ENCODE data around the gene KRTAP4-16. TPM values are rescaled to one million over a fixed set of nuclear protein-coding genes. Genes with fewer than 3 reads are reported as not detected.
"Not testable (repeated sequence)": the region's sequence is repeated elsewhere in the genome, so short reads cannot be mapped to it uniquely, and the experiment has no call there.

The KRTAP4-16 gene
- total and polyA plus RNA-seq, 7 donors = not detected

GRCh38 chr17:41127371-41127770 lies 25.4 kb upstream of the KRTAP4-16 start:
- H3K4me1 ChIP-seq = no peaks in the 10 kb centered on the region
- H3K36me3 ChIP-seq (ENCODE audit: insufficient read depth in 1 of 2, low read depth in 1 of 2) = no peaks in the 10 kb centered on the region
- intact Hi-C loops (cut with DNase I) = no loop called here
- H3K27ac ChIP-seq = no peak overlapping the region
- peaks cover 7% of the 10 kb centered on the region for H3K9me3 ChIP-seq
- peaks cover 0 to 6% (median 2%) of the 10 kb centered on the region in 3 donors for H3K27me3 ChIP-seq (ENCODE audit: insufficient read depth in 3 of 3, low read length in 2 of 3)
- TF ChIP-seq CTCF (IDR thresholded peaks at IDR 0.05) = no peak
- ATAC-seq (no peak), DNase-seq (no peak)
- 79 to 83% (median 83%) methylated on average over 1 of the region's 1 CpG for WGBS, 3 donors
- no peak overlapping the region for H3K4me3 ChIP-seq

- no peak overlapping the region for H3K4me3 ChIP-seq
- no peak for ATAC-seq
- WGBS, 3 donors = 85 to 93% (median 88%) methylated on average over 3 of the region's 3 CpGs
- no peak for TF ChIP-seq CTCF (IDR thresholded peaks at IDR 0.05)
- H3K9me3 ChIP-seq = peaks cover 7% of the 10 kb centered on the region
- H3K36me3 ChIP-seq (ENCODE audit: insufficient read depth in 1 of 2, low read depth in 1 of 2) = no peaks in the 10 kb centered on the region
- H3K27ac ChIP-seq = no peak overlapping the region
- no peaks in the 10 kb centered on the region for H3K4me1 ChIP-seq
- H3K27me3 ChIP-seq (ENCODE audit: insufficient read depth in 3 of 3, low read length in 2 of 3) = peaks cover 0 to 6% (median 2%) of the 10 kb centered on the region in 3 donors
- no peak for DNase-seq
- intact Hi-C loops (cut with DNase I) = no loop called here
Measured at GRCh38 chr17:41126412-41126811, 24.4 kb upstream of the KRTAP4-16 start.

- no peak for TF ChIP-seq CTCF (IDR thresholded peaks at IDR 0.05)
Measured at GRCh38 chr17:41125064-41125463, 23.1 kb upstream of the KRTAP4-16 start.

GRCh38 chr17:41123991-41124371 lies 22.0 kb upstream of the KRTAP4-16 start, which contains the start of gene KRTAP4-12:
Gene KRTAP4-12 (minus strand): TSS chr17:41124182. CDS start chr17:41124122, 60 bp downstream.
- H3K36me3 ChIP-seq (ENCODE audit: insufficient read depth in 1 of 2, low read depth in 1 of 2); H3K4me1 ChIP-seq; H3K4me3 ChIP-seq; ATAC-seq; DNase-seq; H3K27ac ChIP-seq; H3K9me3 ChIP-seq; H3K27me3 ChIP-seq (ENCODE audit: insufficient read depth in 3 of 3, low read length in 2 of 3); intact Hi-C loops (cut with DNase I): not testable (repeated sequence)
- WGBS, 3 donors = 62 to 76% (median 71%) methylated on average over 3 of the region's 3 CpGs

More at GRCh38 chr17:41125064-41125463, 23.1 kb upstream of the KRTAP4-16 start:
- H3K9me3 ChIP-seq = peaks cover 7% of the 10 kb centered on the region
- intact Hi-C loops (cut with DNase I) = no loop called here
- H3K27me3 ChIP-seq (ENCODE audit: insufficient read depth in 3 of 3, low read length in 2 of 3) = peaks cover 0 to 6% (median 0%) of the 10 kb centered on the region in 3 donors
- no peak overlapping the region for H3K27ac ChIP-seq
- ATAC-seq (no peak), DNase-seq (no peak)
- no peaks in the 10 kb centered on the region for H3K36me3 ChIP-seq (ENCODE audit: insufficient read depth in 1 of 2, low read depth in 1 of 2)
- H3K4me3 ChIP-seq = no peak overlapping the region
- no peaks in the 10 kb centered on the region for H3K4me1 ChIP-seq
- WGBS, 3 donors = 69 to 96% (median 94%) methylated on average over 2 of the region's 2 CpGs

- ATAC-seq; H3K36me3 ChIP-seq (ENCODE audit: insufficient read depth in 1 of 2, low read depth in 1 of 2); H3K27ac ChIP-seq; H3K4me3 ChIP-seq; intact Hi-C loops (cut with DNase I); H3K4me1 ChIP-seq; H3K9me3 ChIP-seq; H3K27me3 ChIP-seq (ENCODE audit: insufficient read depth in 3 of 3, low read length in 2 of 3); DNase-seq: not testable (repeated sequence)
- WGBS, 3 donors = 75 to 89% (median 88%) methylated on average over 10 to 12 of the region's 12 CpGs
Measured at GRCh38 chr17:41123292-41123990, 21.4 kb upstream of the KRTAP4-16 start.
